ENCODE data around the gene RNF167. TPM values are rescaled to one million over a fixed set of nuclear protein-coding genes. Genes with fewer than 3 reads are reported as not detected.
A peak's percentile ranks its signal among the peaks of the same experiment; 100 is the strongest.
"Not testable (repeated sequence)": the region's sequence is repeated elsewhere in the genome, so short reads cannot be mapped to it uniquely, and the experiment has no call there.

The RNF167 gene
- total RNA-seq, 1 donor from 2014 or later, result 97.5 TPM

- Histone ChIP-seq H3K4me3 (no peak overlapping the region), H3K4me1 (peaks cover 9% of the 10 kb centered on the region), H3K27me3 (ENCODE audit: low read depth) (no peaks in the 10 kb centered on the region), H3K27ac (peak overlapping the region; percentile 18), H3K36me3 (no peaks in the 10 kb centered on the region), H3K9me3 (no peaks in the 10 kb centered on the region)
- DNase-seq (peak; percentile 34), ATAC-seq (no peak)
- TF ChIP-seq CTCF (IDR thresholded peaks at IDR 0.05), result no peak
- intact Hi-C loops (cut with DNase I), result no loop called here
Measured at GRCh38 chr17:4908301-4908700, 31.8 kb upstream of the RNF167 start.

GRCh38 chr17:4908711-4909496, 31.2 kb upstream of the RNF167 start:
- intact Hi-C loops (cut with DNase I), result no loop called here
- Histone ChIP-seq H3K4me1 (peaks cover 6% of the 10 kb centered on the region), H3K36me3 (no peaks in the 10 kb centered on the region), H3K9me3 (no peaks in the 10 kb centered on the region), H3K4me3 (no peak overlapping the region), H3K27me3 (ENCODE audit: low read depth) (no peaks in the 10 kb centered on the region), H3K27ac (peak overlapping the region; percentile 77)
- DNase-seq (peak; percentile 92), ATAC-seq (peak; percentile 97 to 98)
- TF ChIP-seq CTCF (IDR thresholded peaks at IDR 0.05), result peak; percentile 91

- TF ChIP-seq CTCF (IDR thresholded peaks at IDR 0.05), result no peak
- no peaks in the 10 kb centered on the region for H3K9me3 ChIP-seq
- H3K4me3 ChIP-seq, result no peak overlapping the region
- intact Hi-C loops (cut with DNase I), result no loop called here
- ATAC-seq (no peak), DNase-seq (no peak)
- no peak overlapping the region for H3K27ac ChIP-seq
- H3K27me3 ChIP-seq (ENCODE audit: low read depth), result no peaks in the 10 kb centered on the region
- H3K4me1 ChIP-seq, result peaks cover 6% of the 10 kb centered on the region
- no peaks in the 10 kb centered on the region for H3K36me3 ChIP-seq
Measured at GRCh38 chr17:4913994-4914393, 26.1 kb upstream of the RNF167 start.

GRCh38 chr17:4914551-4914950, 25.5 kb upstream of the RNF167 start:
- H3K36me3 ChIP-seq; ATAC-seq; H3K9me3 ChIP-seq; intact Hi-C loops (cut with DNase I); H3K27me3 ChIP-seq (ENCODE audit: low read depth); DNase-seq; H3K4me3 ChIP-seq; H3K27ac ChIP-seq; H3K4me1 ChIP-seq: not testable (repeated sequence)

- peaks cover 11% of the 10 kb centered on the region for H3K4me1 ChIP-seq
- no peak for ATAC-seq
- H3K36me3 ChIP-seq, result no peaks in the 10 kb centered on the region
- no peaks in the 10 kb centered on the region for H3K9me3 ChIP-seq
- no peak overlapping the region for H3K4me3 ChIP-seq
- TF ChIP-seq CTCF (IDR thresholded peaks at IDR 0.05), result no peak
- no peak overlapping the region for H3K27ac ChIP-seq
- intact Hi-C loops (cut with DNase I), result no loop called here
- DNase-seq, result peak; percentile 9
- H3K27me3 ChIP-seq (ENCODE audit: low read depth), result no peaks in the 10 kb centered on the region
Measured at GRCh38 chr17:4919511-4920047, 20.5 kb upstream of the RNF167 start.

- DNase-seq (peak; percentile 84), ATAC-seq (peak; percentile 77 to 93)
- Histone ChIP-seq H3K36me3 (no peaks in the 10 kb centered on the region), H3K27me3 (ENCODE audit: low read depth) (no peaks in the 10 kb centered on the region), H3K4me3 (no peak overlapping the region), H3K9me3 (no peaks in the 10 kb centered on the region), H3K4me1 (peaks cover 11% of the 10 kb centered on the region), H3K27ac (peak overlapping the region; percentile 24)
- TF ChIP-seq CTCF (IDR thresholded peaks at IDR 0.05), result no peak
- intact Hi-C loops (cut with DNase I), result no loop called here
Measured at GRCh38 chr17:4920351-4921048, 19.6 kb upstream of the RNF167 start.
